ENCODE results near the gene ATRX. TPM values are rescaled to one million over a fixed set of nuclear protein-coding genes. Genes with fewer than 3 reads are reported as not detected.
A peak's percentile ranks its signal among the peaks of the same experiment; 100 is the strongest.
"Not testable (repeated sequence)": the region's sequence is repeated elsewhere in the genome, so short reads cannot be mapped to it uniquely, and the experiment has no call there.

ATRX gene
- 17.1 and 44.3 TPM in 2 replicates for total RNA-seq (2014; rRNA removed; shearing (Covaris generic); ENCODE audit: low replicate concordance)

GRCh38 chrX:77785486-77786364 lies at the start of gene ATRX:
Gene ATRX (minus strand): TSS chrX:77786216. CDS start chrX:77786001, 215 bp downstream.
- peaks cover 3% of the 10 kb centered on the region; the same call in 1 of the 2 replicates for H3K36me3 ChIP-seq
- H3K4me3 ChIP-seq: peak within 1 kb of the TSS; percentile 64
- no peaks in the 10 kb centered on the region for H3K27me3 ChIP-seq
- DNase-seq: peak; percentile 78
- H3K9me3 ChIP-seq: no peaks in the 10 kb centered on the region

- not testable (repeated sequence) for H3K4me3 ChIP-seq, H3K9me3 ChIP-seq, DNase-seq, H3K27me3 ChIP-seq, H3K36me3 ChIP-seq
Observed at GRCh38 chrX:77831544-77831943, 45.5 kb upstream of the ATRX start.

GRCh38 chrX:77821989-77822388 lies 36.0 kb upstream of the ATRX start:
- H3K4me3 ChIP-seq, DNase-seq, H3K9me3 ChIP-seq, H3K27me3 ChIP-seq, H3K36me3 ChIP-seq: not testable (repeated sequence)

GRCh38 chrX:77820091-77820727 lies 34.2 kb upstream of the ATRX start:
- H3K27me3 ChIP-seq: no peaks in the 10 kb centered on the region
- no peak overlapping the region for H3K4me3 ChIP-seq
- no peaks in the 10 kb centered on the region for H3K36me3 ChIP-seq
- no peaks in the 10 kb centered on the region for H3K9me3 ChIP-seq
- DNase-seq: no peak

GRCh38 chrX:77814210-77814609 lies 28.2 kb upstream of the ATRX start:
- H3K9me3 ChIP-seq: no peaks in the 10 kb centered on the region
- DNase-seq: no peak
- no peak overlapping the region for H3K4me3 ChIP-seq
- no peaks in the 10 kb centered on the region for H3K36me3 ChIP-seq
- no peaks in the 10 kb centered on the region for H3K27me3 ChIP-seq

GRCh38 chrX:77802201-77802600 lies 16.2 kb upstream of the ATRX start:
- no peaks in the 10 kb centered on the region for H3K9me3 ChIP-seq
- no peak for DNase-seq
- H3K36me3 ChIP-seq: no peaks in the 10 kb centered on the region
- no peaks in the 10 kb centered on the region for H3K27me3 ChIP-seq
- H3K4me3 ChIP-seq: no peak overlapping the region

GRCh38 chrX:77795124-77795523 lies 9.1 kb upstream of the ATRX start:
- no peak for DNase-seq
- no peaks in the 10 kb centered on the region for H3K27me3 ChIP-seq
- no peaks in the 10 kb centered on the region for H3K9me3 ChIP-seq
- no peak overlapping the region for H3K4me3 ChIP-seq
- H3K36me3 ChIP-seq: no peaks in the 10 kb centered on the region

GRCh38 chrX:77793946-77794345 lies 7.9 kb upstream of the ATRX start:
- no peak for DNase-seq
- H3K9me3 ChIP-seq: no peaks in the 10 kb centered on the region
- H3K27me3 ChIP-seq: no peaks in the 10 kb centered on the region
- H3K4me3 ChIP-seq: no peak overlapping the region
- no peaks in the 10 kb centered on the region for H3K36me3 ChIP-seq

GRCh38 chrX:77788050-77788449 lies 2.0 kb upstream of the ATRX start:
- peak; percentile 19 for DNase-seq
- H3K4me3 ChIP-seq: peak overlapping the region; percentile 36

GRCh38 chrX:77786365-77786680 lies 307 bp upstream of the ATRX start:
- Histone ChIP-seq H3K9me3 (no peaks in the 10 kb centered on the region), H3K36me3 (peaks cover 3% of the 10 kb centered on the region; the same call in 1 of the 2 replicates), H3K27me3 (no peaks in the 10 kb centered on the region), H3K4me3 (peak overlapping the region; percentile 64)
- no peak for DNase-seq

More at GRCh38 chrX:77788050-77788449, 2.0 kb upstream of the ATRX start:
- H3K9me3 ChIP-seq: no peaks in the 10 kb centered on the region
- H3K36me3 ChIP-seq: peaks cover 3% of the 10 kb centered on the region; the same call in 1 of the 2 replicates
- no peaks in the 10 kb centered on the region for H3K27me3 ChIP-seq

GRCh38 chrX:77779695-77780094 lies 6.3 kb downstream of the ATRX start:
- DNase-seq: no peak
- Histone ChIP-seq H3K4me3 (no peak overlapping the region), H3K9me3 (no peaks in the 10 kb centered on the region), H3K36me3 (peaks cover 3% of the 10 kb centered on the region; the same call in 1 of the 2 replicates), H3K27me3 (no peaks in the 10 kb centered on the region)

GRCh38 chrX:77776659-77777058 lies 9.4 kb downstream of the ATRX start:
- no peaks in the 10 kb centered on the region for H3K27me3 ChIP-seq
- no peaks in the 10 kb centered on the region for H3K9me3 ChIP-seq
- H3K36me3 ChIP-seq: no peaks in the 10 kb centered on the region
- DNase-seq: no peak
- no peak overlapping the region for H3K4me3 ChIP-seq

- Histone ChIP-seq H3K4me3 (no peak overlapping the region), H3K9me3 (no peaks in the 10 kb centered on the region), H3K27me3 (no peaks in the 10 kb centered on the region)
Observed at GRCh38 chrX:77771601-77772000, 14.4 kb downstream of the ATRX start.

GRCh38 chrX:77768787-77769186 lies 17.2 kb downstream of the ATRX start:
- Histone ChIP-seq H3K36me3 (no peaks in the 10 kb centered on the region), H3K4me3 (no peak overlapping the region), H3K9me3 (no peaks in the 10 kb centered on the region), H3K27me3 (no peaks in the 10 kb centered on the region)
- DNase-seq: no peak

More at GRCh38 chrX:77771601-77772000, 14.4 kb downstream of the ATRX start:
- H3K36me3 ChIP-seq: no peaks in the 10 kb centered on the region
- DNase-seq: no peak

GRCh38 chrX:77766212-77766611 lies 19.8 kb downstream of the ATRX start:
- not testable (repeated sequence) for H3K27me3 ChIP-seq, DNase-seq, H3K9me3 ChIP-seq, H3K36me3 ChIP-seq, H3K4me3 ChIP-seq

- H3K9me3 ChIP-seq: no peaks in the 10 kb centered on the region; the same call in 1 of the 2 replicates
- no peak for DNase-seq
- no peak overlapping the region for H3K4me3 ChIP-seq
- H3K27me3 ChIP-seq: no peaks in the 10 kb centered on the region
- no peaks in the 10 kb centered on the region; the same call in 1 of the 2 replicates for H3K36me3 ChIP-seq
Observed at GRCh38 chrX:77755561-77755960, 30.5 kb downstream of the ATRX start.

GRCh38 chrX:77753942-77754341 lies 32.1 kb downstream of the ATRX start:
- not testable (repeated sequence) for H3K9me3 ChIP-seq, H3K27me3 ChIP-seq, H3K36me3 ChIP-seq, DNase-seq, H3K4me3 ChIP-seq

GRCh38 chrX:77749695-77750094 lies 36.3 kb downstream of the ATRX start:
- no peaks in the 10 kb centered on the region; the same call in 1 of the 2 replicates for H3K36me3 ChIP-seq
- H3K27me3 ChIP-seq: no peaks in the 10 kb centered on the region
- H3K9me3 ChIP-seq: no peaks in the 10 kb centered on the region
- no peak for DNase-seq
- H3K4me3 ChIP-seq: no peak overlapping the region
